Activated CD4-positive, alpha-beta memory T cell treated with anti-CD3 and anti-CD28 coated beads for 36 hours (primary cell): Measurements from ENCODE around the gene FBXO44. TPM values are rescaled to one million over a fixed set of nuclear protein-coding genes. Genes with fewer than 3 reads are reported as not detected.
A peak's percentile ranks its signal among the peaks of the same experiment; 100 is the strongest.

Experiments used
- CTCF ChIA-PET: fragments of 350-600 bp; sonication (Branson Sonifier 250); formaldehyde crosslinking; loops from one replicate; lab custom pipeline; 2021; ENCODE audit warnings: antibody characterized with exemption, inconsistent platforms; lab: Charles Lee
- POLR2A ChIA-PET: fragments of 350-600 bp; sonication (Branson Sonifier 250); formaldehyde crosslinking; loops from one replicate; lab custom pipeline; 2021; ENCODE audit warnings: antibody characterized with exemption; lab: Charles Lee
- DNase-seq: peaks from one replicate; pipeline ENCODE4 v3.0.0-alpha.2; 2020
- H3K27ac Mint-ChIP-seq: one replicate; pipeline ENCODE4 v1.8.0; 2021; ENCODE audit warnings: mixed read lengths
- H3K27me3 Mint-ChIP-seq: one replicate; pipeline ENCODE4 v1.8.0; 2021; ENCODE audit warnings: mixed read lengths
- H3K36me3 Mint-ChIP-seq: one replicate; pipeline ENCODE4 v1.8.0; 2021; ENCODE audit warnings: mixed read lengths
- H3K4me1 Mint-ChIP-seq: one replicate; pipeline ENCODE4 v1.8.0; 2021; ENCODE audit warnings: low read depth, mixed read lengths
- H3K4me3 Mint-ChIP-seq: one replicate; pipeline ENCODE4 v1.8.0; 2021; ENCODE audit warnings: mild to moderate bottlenecking, mixed read lengths
- H3K9me3 Mint-ChIP-seq: one replicate; pipeline ENCODE4 v1.8.0; 2021; ENCODE audit warnings: mixed read lengths
- intact Hi-C: fragments of 100-400 bp; cut with micrococcal nuclease; formaldehyde crosslinking; loops from one replicate; pipeline ENCODE4 v1.15.1; 2023
- total RNA-seq, 2 experiments: library from RNA; stranded (reverse); gene quantifications; one replicate each; pipeline ENCODE4 v1.2.3, GENCODE V29; 2021

Gene FBXO44
- total RNA-seq, 2 experiments from 2014 or later, result 16.8 to 18.6 TPM

- H3K4me3 Mint-ChIP-seq, result no peak overlapping the region
- intact Hi-C loops, result no loop called here
- H3K27ac Mint-ChIP-seq, result no peak overlapping the region
- H3K4me1 Mint-ChIP-seq, result peaks cover 11% of the 10 kb centered on the region
- H3K27me3 Mint-ChIP-seq, result no peaks in the 10 kb centered on the region
- DNase-seq, result no peak
- peaks cover 12% of the 10 kb centered on the region for H3K36me3 Mint-ChIP-seq
- no peaks in the 10 kb centered on the region for H3K9me3 Mint-ChIP-seq
- POLR2A ChIA-PET, result interaction anchor here (0.6 to 0.8 kb wide), 2 partner anchors 14 to 230 kb away, joined by 3 to 5 read pairs; no protein-coding TSS in a partner anchor
- CTCF ChIA-PET, result interaction anchor here (1.4 to 1.7 kb wide), 2 partner anchors 14 to 28 kb away, joined by 4 read pairs; partner anchors contain the start of gene FBXO6
Measured at GRCh38 chr1:11678442-11678841, 23.8 kb downstream of the FBXO44 start.

- H3K27ac Mint-ChIP-seq, result peak overlapping the region; percentile 42
- H3K9me3 Mint-ChIP-seq, result no peaks in the 10 kb centered on the region
- H3K36me3 Mint-ChIP-seq, result peaks cover 4% of the 10 kb centered on the region
- no peak for DNase-seq
- ChIA-PET CTCF (interaction anchor here (2.0 to 2.4 kb wide), 2 partner anchors 16 to 39 kb away, joined by 17 to 20 read pairs; partner anchors contain the start of gene FBXO6), POLR2A (interaction anchor here (0.6 to 1.6 kb wide), 6 partner anchors 10 to 43 kb away, joined by 3 to 10 read pairs (median 3); partner anchors contain the start of gene FBXO6)
- peaks cover 11% of the 10 kb centered on the region for H3K4me1 Mint-ChIP-seq
- H3K27me3 Mint-ChIP-seq, result peaks cover 2% of the 10 kb centered on the region
- H3K4me3 Mint-ChIP-seq, result peak overlapping the region; percentile 82
- intact Hi-C loops, result loop anchor here (1.0 to 2.0 kb wide), 3 partner anchors 13 to 39 kb away; partner anchors contain the start of gene FBXO6
Measured at GRCh38 chr1:11680270-11681070, 25.8 kb downstream of the FBXO44 start.

- Mint-ChIP-seq H3K4me3 (peak within 1 kb of the TSS; percentile 86), H3K27me3 (peaks cover 2% of the 10 kb centered on the region), H3K27ac (peak within 1 kb of the TSS; percentile 92), H3K36me3 (no peaks in the 10 kb centered on the region), H3K4me1 (peaks cover 11% of the 10 kb centered on the region), H3K9me3 (no peaks in the 10 kb centered on the region)
- intact Hi-C loops, result loop anchor here (1.0 to 2.0 kb wide), 3 partner anchors 12 to 38 kb away; partner anchors contain the start of gene FBXO6
- ChIA-PET POLR2A (interaction anchor here (1.2 to 2.5 kb wide), 6 partner anchors 9 to 228 kb away, joined by 3 to 18 read pairs (median 4); partner anchors contain the start of genes AGTRAP and FBXO6), CTCF (interaction anchor here (0.9 to 2.4 kb wide), 7 partner anchors 9 to 38 kb away, joined by 3 to 20 read pairs (median 8); partner anchors contain the start of gene FBXO6)
- DNase-seq, result peak; percentile 92
Measured at GRCh38 chr1:11681071-11681771, 26.5 kb downstream of the FBXO44 start, which contains the start of gene MAD2L2. TSS of gene MAD2L2 (minus strand) at chr1:11681148. CDS start at chr1:11680601, 547 bp downstream.

- Mint-ChIP-seq H3K9me3 (no peaks in the 10 kb centered on the region), H3K4me1 (peaks cover 11% of the 10 kb centered on the region), H3K27me3 (peaks cover 2% of the 10 kb centered on the region), H3K27ac (no peak overlapping the region), H3K36me3 (no peaks in the 10 kb centered on the region), H3K4me3 (peak overlapping the region; percentile 13)
- CTCF ChIA-PET, result interaction anchor here (0.9 to 2.4 kb wide), 9 partner anchors 8 to 937 kb away, joined by 3 to 20 read pairs (median 7); partner anchors contain the start of gene FBXO6
- POLR2A ChIA-PET, result interaction anchor here (1.2 to 2.5 kb wide), 4 partner anchors 11 to 227 kb away, joined by 3 to 18 read pairs (median 7); partner anchors contain the start of genes AGTRAP and FBXO6
- intact Hi-C loops, result no loop called here
- no peak for DNase-seq
Measured at GRCh38 chr1:11682287-11682771, 27.7 kb downstream of the FBXO44 start.

GRCh38 chr1:11682799-11683198 lies 28.1 kb downstream of the FBXO44 start:
- no peak overlapping the region for H3K27ac Mint-ChIP-seq
- H3K27me3 Mint-ChIP-seq, result peaks cover 2% of the 10 kb centered on the region
- no peak for DNase-seq
- POLR2A ChIA-PET, result interaction anchor here (1.6 to 2.5 kb wide), 2 partner anchors 53 to 226 kb away, joined by 4 to 18 read pairs; partner anchors contain the start of gene AGTRAP
- no peaks in the 10 kb centered on the region for H3K9me3 Mint-ChIP-seq
- peaks cover 11% of the 10 kb centered on the region for H3K4me1 Mint-ChIP-seq
- CTCF ChIA-PET, result interaction anchor here (1.0 to 2.4 kb wide), 5 partner anchors 11 to 936 kb away, joined by 3 to 20 read pairs (median 8); partner anchors contain the start of gene FBXO6
- intact Hi-C loops, result no loop called here
- H3K36me3 Mint-ChIP-seq, result no peaks in the 10 kb centered on the region
- no peak overlapping the region for H3K4me3 Mint-ChIP-seq

GRCh38 chr1:11684070-11684469 lies 29.4 kb downstream of the FBXO44 start:
- Mint-ChIP-seq H3K27me3 (peaks cover 5% of the 10 kb centered on the region), H3K4me3 (no peak overlapping the region)
- CTCF ChIA-PET, result no interaction called here

GRCh38 chr1:11685210-11685752 lies 30.6 kb downstream of the FBXO44 start:
- Mint-ChIP-seq H3K4me1 (peaks cover 3% of the 10 kb centered on the region), H3K9me3 (no peaks in the 10 kb centered on the region), H3K36me3 (no peaks in the 10 kb centered on the region), H3K27me3 (peaks cover 12% of the 10 kb centered on the region), H3K27ac (no peak overlapping the region), H3K4me3 (no peak overlapping the region)
- POLR2A ChIA-PET, result interaction anchor here (0.6 kb wide), 1 partner anchor 25 kb away, joined by 3 read pairs; no protein-coding TSS in a partner anchor
- no peak for DNase-seq
- CTCF ChIA-PET, result interaction anchor here (2.5 kb wide), 1 partner anchor 34 kb away, joined by 10 read pairs; no protein-coding TSS in a partner anchor
- intact Hi-C loops, result no loop called here

More at GRCh38 chr1:11684070-11684469, 29.4 kb downstream of the FBXO44 start:
- H3K4me1 Mint-ChIP-seq, result peaks cover 9% of the 10 kb centered on the region
- POLR2A ChIA-PET, result no interaction called here
- no peaks in the 10 kb centered on the region for H3K36me3 Mint-ChIP-seq
- H3K9me3 Mint-ChIP-seq, result no peaks in the 10 kb centered on the region
- no peak for DNase-seq
- H3K27ac Mint-ChIP-seq, result no peak overlapping the region
- intact Hi-C loops, result no loop called here

GRCh38 chr1:11688506-11688905 lies 33.8 kb downstream of the FBXO44 start:
- Mint-ChIP-seq H3K27ac (no peak overlapping the region), H3K4me3 (no peak overlapping the region), H3K4me1 (peaks cover 20% of the 10 kb centered on the region), H3K9me3 (no peaks in the 10 kb centered on the region), H3K36me3 (no peaks in the 10 kb centered on the region), H3K27me3 (peaks cover 31% of the 10 kb centered on the region)
- ChIA-PET POLR2A (no interaction called here), CTCF (no interaction called here)
- DNase-seq, result no peak
- intact Hi-C loops, result no loop called here

- no peak for DNase-seq
- ChIA-PET POLR2A (interaction anchor here (1.2 kb wide), 1 partner anchor 9 kb away, joined by 3 read pairs; the partner anchor contains the start of gene MAD2L2), CTCF (interaction anchor here (0.9 to 1.7 kb wide), 4 partner anchors 9 to 45 kb away, joined by 3 to 6 read pairs (median 4); no protein-coding TSS in a partner anchor)
- Mint-ChIP-seq H3K9me3 (no peaks in the 10 kb centered on the region), H3K4me3 (no peak overlapping the region), H3K36me3 (no peaks in the 10 kb centered on the region), H3K4me1 (peaks cover 20% of the 10 kb centered on the region), H3K27me3 (peaks cover 37% of the 10 kb centered on the region), H3K27ac (no peak overlapping the region)
- intact Hi-C loops, result no loop called here
Measured at GRCh38 chr1:11690397-11691301, 36.0 kb downstream of the FBXO44 start.

- H3K4me3 Mint-ChIP-seq, result peak within 1 kb of the TSS; percentile 37
- no peaks in the 10 kb centered on the region for H3K36me3 Mint-ChIP-seq
- peaks cover 37% of the 10 kb centered on the region for H3K27me3 Mint-ChIP-seq
- H3K9me3 Mint-ChIP-seq, result no peaks in the 10 kb centered on the region
- peaks cover 20% of the 10 kb centered on the region for H3K4me1 Mint-ChIP-seq
- CTCF ChIA-PET, result no interaction called here
- no peak within 1 kb of the TSS for H3K27ac Mint-ChIP-seq
- POLR2A ChIA-PET, result no interaction called here
- no peak for DNase-seq
- intact Hi-C loops, result no loop called here
Measured at GRCh38 chr1:11691302-11691914, 36.7 kb downstream of the FBXO44 start, which contains the start of gene DRAXIN. TSS of gene DRAXIN (plus strand) at chr1:11691710. CDS start at chr1:11706259, 14,549 bp downstream.
